UCSD-AML1 (cell line): Measurements from ENCODE around the gene CTIF.

Source experiments
- DNase-seq: peaks from one replicate; lab custom pipeline; 2025; ENCODE audit not compliant: unreplicated experiment; lab: John Stamatoyannopoulos, UW

CTIF gene

GRCh38 chr18:48889115-48889941 lies 350.5 kb downstream of the CTIF start:
- DNase-seq, result no peak

GRCh38 chr18:48889981-48890762 lies 351.3 kb downstream of the CTIF start:
- DNase-seq, result no peak

DNA sequence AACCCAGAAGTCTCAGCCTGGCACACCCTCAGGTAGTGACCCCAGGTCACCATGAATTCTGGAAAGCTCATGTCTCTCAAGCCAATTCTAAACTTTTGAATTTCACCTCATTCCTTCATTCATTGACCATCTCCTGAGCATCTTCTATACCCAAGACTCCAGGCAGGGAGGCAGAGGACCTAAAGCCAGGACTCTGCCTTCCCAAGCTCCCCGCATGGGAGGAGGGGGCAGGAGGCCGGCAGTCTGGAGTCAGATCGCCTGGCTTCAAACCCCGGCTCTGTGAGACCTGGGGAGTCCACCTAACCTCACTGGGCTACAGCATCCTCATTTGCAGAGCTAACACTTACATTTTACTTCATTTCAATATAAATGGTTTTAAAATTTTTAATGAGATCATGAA lies 352.9 kb downstream of the CTIF start:
- DNase-seq, result no peak

GRCh38 chr18:48892146-48892855 lies 353.5 kb downstream of the CTIF start:
- no peak for DNase-seq

DNA sequence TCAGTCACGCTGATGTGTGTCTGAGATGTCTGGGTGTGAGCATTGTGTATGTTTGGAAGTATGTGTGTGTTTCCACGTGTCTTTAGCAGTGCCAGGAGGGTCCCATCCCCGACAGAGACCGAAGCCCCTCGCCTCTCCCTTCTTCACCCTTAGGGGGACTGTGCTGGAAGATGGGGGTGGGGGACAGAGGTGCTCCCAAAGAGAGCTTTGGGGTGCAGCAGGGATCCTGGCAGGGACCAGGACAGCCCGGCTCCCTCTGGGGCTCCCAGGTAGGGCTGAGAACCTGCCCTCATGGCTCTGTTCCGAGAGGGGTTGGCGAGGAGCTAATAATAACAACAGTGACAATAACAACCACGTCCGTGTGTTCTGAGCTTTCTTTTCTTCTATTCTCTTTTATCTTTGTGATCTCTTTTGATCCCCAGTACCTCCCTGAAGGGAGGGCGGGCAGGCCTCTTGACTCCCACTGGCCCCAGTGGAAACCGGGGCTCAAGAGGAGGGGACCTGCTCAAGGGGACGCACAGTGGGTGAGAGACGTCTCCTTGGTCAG lies 354.3 kb downstream of the CTIF start:
- no peak for DNase-seq

- DNase-seq, result no peak
Observed at GRCh38 chr18:48893608-48894600, 355.1 kb downstream of the CTIF start.

DNA sequence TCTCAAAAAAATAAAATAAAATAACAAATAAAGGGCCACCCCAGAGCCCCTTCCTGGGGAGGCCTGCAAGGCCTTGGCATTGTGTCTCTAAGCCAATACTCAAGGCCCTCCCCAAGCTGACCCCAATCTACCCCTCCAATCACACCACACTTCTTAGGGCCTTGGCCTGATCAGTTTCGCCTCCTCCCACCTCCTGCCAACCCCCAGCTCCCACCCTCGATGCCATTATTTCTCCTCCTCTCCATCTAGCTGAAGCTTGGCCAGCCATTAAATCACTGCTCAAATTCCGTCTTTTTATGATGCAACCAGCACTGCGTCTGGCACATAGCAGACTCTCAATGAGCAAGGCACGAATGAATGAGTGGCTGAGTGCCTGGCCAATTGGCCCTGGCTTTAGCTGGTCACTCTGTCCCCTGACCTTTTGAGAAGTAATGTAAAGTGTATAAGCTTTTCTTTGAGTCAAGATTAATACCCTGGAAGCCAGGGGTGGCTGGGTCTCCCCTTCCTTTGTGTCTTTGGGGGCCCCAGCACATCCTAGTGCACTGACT lies 356.0 kb downstream of the CTIF start:
- DNase-seq, result no peak

DNA sequence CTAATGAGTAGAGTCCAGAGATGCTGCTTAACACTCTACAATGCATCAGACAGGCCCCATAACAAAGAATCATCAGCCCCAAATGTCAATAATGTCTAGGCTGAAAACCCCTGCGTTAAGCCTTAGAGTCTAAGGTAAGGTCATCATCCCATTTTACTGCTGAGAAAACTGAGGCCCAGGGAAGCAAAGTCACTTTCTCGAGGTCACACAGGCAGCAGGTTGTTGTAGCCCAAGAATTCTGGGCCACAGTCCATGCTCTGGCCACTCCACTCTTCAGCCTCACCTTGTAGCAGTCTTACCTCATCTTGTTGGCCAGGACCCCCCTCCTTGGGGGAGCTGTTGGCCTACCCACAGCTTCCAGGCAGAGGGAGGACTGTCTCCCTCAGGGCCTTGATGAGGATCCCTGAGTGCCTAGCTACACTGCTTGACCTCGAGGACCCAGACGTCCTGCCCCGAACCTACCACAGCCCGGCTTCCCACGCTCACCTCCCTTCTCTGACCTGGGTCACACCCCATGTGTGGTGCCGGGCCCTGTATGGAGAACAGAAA lies 357.6 kb downstream of the CTIF start:
- no peak for DNase-seq

DNA sequence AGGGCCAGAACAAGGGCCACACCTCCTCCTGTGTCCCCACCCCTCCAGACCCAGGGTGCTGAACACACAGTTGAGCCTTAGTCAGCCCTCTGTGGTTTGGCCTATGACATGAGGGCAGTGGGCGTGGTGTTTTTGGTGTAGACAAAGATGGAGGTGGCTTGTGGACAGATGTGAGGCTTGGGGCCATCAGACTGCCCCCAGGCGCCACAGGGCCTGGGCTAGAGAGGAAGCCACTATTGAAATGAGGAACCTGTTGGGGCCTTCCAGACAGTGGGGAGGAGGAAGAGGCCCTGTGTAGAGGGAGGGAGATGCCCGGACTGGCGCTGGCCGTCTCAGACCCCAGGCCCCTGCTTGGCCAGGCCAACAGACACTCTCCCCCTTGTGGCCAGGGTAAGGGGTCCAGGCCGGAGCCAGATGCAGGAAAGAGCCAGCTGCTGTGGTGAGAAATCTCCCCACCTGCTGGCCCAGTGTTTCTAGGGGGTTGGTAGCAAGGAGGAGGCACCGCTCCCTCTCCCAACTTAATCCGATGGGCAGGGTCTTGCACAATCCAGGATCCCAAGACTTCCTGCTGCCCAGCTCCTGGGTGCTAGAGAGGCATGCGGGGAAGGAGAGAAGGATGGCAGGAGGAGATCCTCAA lies 358.2 kb downstream of the CTIF start:
- DNase-seq, result peak; percentile 89

- DNase-seq, result no peak
Observed at GRCh38 chr18:48897531-48897930, 358.7 kb downstream of the CTIF start.

- no peak for DNase-seq
Observed at GRCh38 chr18:48898521-48898920, 359.7 kb downstream of the CTIF start.

DNA sequence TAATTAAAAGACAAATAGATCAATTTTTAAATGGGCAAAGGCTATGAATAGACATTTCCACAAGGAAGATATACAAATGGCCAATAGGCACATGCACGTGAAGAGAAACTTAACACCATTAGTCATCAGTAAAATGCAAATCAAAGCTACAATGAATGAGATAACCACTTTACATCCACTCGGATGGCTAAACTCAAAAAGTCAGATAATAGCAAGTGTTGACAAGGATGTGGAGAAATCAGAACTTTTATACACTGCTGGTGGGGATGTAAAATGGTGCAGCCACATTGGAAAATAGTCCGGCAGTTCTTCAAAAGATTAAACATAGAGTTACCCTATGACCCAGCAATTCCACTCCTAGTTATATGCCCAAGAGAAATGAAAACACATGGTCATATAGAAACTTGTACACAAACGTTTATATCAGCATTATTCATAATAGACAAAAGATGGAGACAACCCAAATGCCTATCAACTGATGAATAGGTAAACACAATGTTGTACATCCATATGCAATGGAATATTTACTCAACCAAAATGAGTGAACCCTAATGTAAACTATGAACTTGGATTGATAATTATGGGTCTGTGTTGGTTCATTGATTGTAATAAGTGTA lies 360.8 kb downstream of the CTIF start:
- DNase-seq, result no peak

DNA sequence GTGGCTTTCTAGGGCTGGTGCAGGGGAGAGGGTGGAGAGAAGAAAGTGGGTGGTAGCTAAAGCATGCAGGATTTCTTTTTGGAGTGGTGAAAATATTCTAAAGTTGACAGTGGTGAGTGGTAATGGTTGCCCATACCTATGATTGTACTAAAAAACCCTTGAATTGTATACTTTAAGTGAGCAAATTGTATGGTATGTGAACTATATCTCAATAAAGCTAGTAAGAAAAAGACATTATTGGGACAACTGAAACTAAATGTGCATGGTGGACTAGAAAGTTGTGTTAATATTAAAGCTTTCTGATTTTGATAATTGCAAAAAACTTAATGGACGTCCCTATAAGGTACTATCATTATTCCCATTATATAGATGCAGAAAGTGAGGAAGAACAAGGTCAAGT lies 361.6 kb downstream of the CTIF start:
- DNase-seq, result no peak

- no peak for DNase-seq
Observed at GRCh38 chr18:48901145-48902022, 362.6 kb downstream of the CTIF start.

- peak; percentile 72 for DNase-seq
Observed at GRCh38 chr18:48902023-48902855, 363.4 kb downstream of the CTIF start.

- DNase-seq, result no peak
Observed at GRCh38 chr18:48902856-48903601, 364.2 kb downstream of the CTIF start.
